ENCODE measurements around the gene CES5A. TPM values are rescaled to one million over a fixed set of nuclear protein-coding genes. Genes with fewer than 3 reads are reported as not detected.

The CES5A gene
- total RNA-seq, 1 donor from 2014 or later, result not detected

- TF ChIP-seq CTCF (IDR thresholded peaks at IDR 0.05), result no peak
- Mint-ChIP-seq H3K4me3 (ENCODE audit: unreplicated experiment) (no peak overlapping the region), H3K36me3 (ENCODE audit: low read depth) (no peaks in the 10 kb centered on the region), H3K9me3 (ENCODE audit: low read depth) (no peaks in the 10 kb centered on the region), H3K27me3 (ENCODE audit: low read depth) (peaks cover 3% of the 10 kb centered on the region), H3K4me1 (ENCODE audit: low read depth) (no peaks in the 10 kb centered on the region), H3K27ac (ENCODE audit: unreplicated experiment) (no peak overlapping the region)
- DNase-seq (ENCODE audit: low spot score), result no peak
These were observed 1.7 kb upstream of the CES5A start for GRCh38 chr16:55876854-55877253.

GRCh38 chr16:55873122-55873521, 2.1 kb downstream of the CES5A start:
- Mint-ChIP-seq H3K4me1 (ENCODE audit: low read depth) (no peaks in the 10 kb centered on the region), H3K27me3 (ENCODE audit: low read depth) (peaks cover 6% of the 10 kb centered on the region), H3K27ac (ENCODE audit: unreplicated experiment) (no peak overlapping the region), H3K4me3 (ENCODE audit: unreplicated experiment) (no peak overlapping the region), H3K9me3 (ENCODE audit: low read depth) (no peaks in the 10 kb centered on the region), H3K36me3 (ENCODE audit: low read depth) (no peaks in the 10 kb centered on the region)
- TF ChIP-seq CTCF (IDR thresholded peaks at IDR 0.05), result no peak
- DNase-seq (ENCODE audit: low spot score), result no peak

- no peak for DNase-seq (ENCODE audit: low spot score)
- no peak for TF ChIP-seq CTCF (IDR thresholded peaks at IDR 0.05)
- Mint-ChIP-seq H3K4me3 (ENCODE audit: unreplicated experiment) (no peak overlapping the region), H3K4me1 (ENCODE audit: low read depth) (no peaks in the 10 kb centered on the region), H3K27me3 (ENCODE audit: low read depth) (peaks cover 6% of the 10 kb centered on the region), H3K36me3 (ENCODE audit: low read depth) (no peaks in the 10 kb centered on the region), H3K9me3 (ENCODE audit: low read depth) (no peaks in the 10 kb centered on the region), H3K27ac (ENCODE audit: unreplicated experiment) (no peak overlapping the region)
These were observed 3.0 kb downstream of the CES5A start for GRCh38 chr16:55872130-55872529.

- no peak for TF ChIP-seq CTCF (IDR thresholded peaks at IDR 0.05)
- no peaks in the 10 kb centered on the region for H3K36me3 Mint-ChIP-seq (ENCODE audit: low read depth)
- no peak overlapping the region for H3K27ac Mint-ChIP-seq (ENCODE audit: unreplicated experiment)
- peaks cover 6% of the 10 kb centered on the region for H3K27me3 Mint-ChIP-seq (ENCODE audit: low read depth)
- DNase-seq (ENCODE audit: low spot score), result no peak
- H3K4me3 Mint-ChIP-seq (ENCODE audit: unreplicated experiment), result no peak overlapping the region
- H3K4me1 Mint-ChIP-seq (ENCODE audit: low read depth), result no peaks in the 10 kb centered on the region
- no peaks in the 10 kb centered on the region for H3K9me3 Mint-ChIP-seq (ENCODE audit: low read depth)
These were observed 3.6 kb downstream of the CES5A start for GRCh38 chr16:55871411-55872038.

- H3K27me3 Mint-ChIP-seq (ENCODE audit: low read depth), result peaks cover 3% of the 10 kb centered on the region
- no peaks in the 10 kb centered on the region for H3K36me3 Mint-ChIP-seq (ENCODE audit: low read depth)
- H3K9me3 Mint-ChIP-seq (ENCODE audit: low read depth), result no peaks in the 10 kb centered on the region
- TF ChIP-seq CTCF (IDR thresholded peaks at IDR 0.05), result no peak
- no peak overlapping the region for H3K4me3 Mint-ChIP-seq (ENCODE audit: unreplicated experiment)
- DNase-seq (ENCODE audit: low spot score), result no peak
- no peak overlapping the region for H3K27ac Mint-ChIP-seq (ENCODE audit: unreplicated experiment)
- H3K4me1 Mint-ChIP-seq (ENCODE audit: low read depth), result no peaks in the 10 kb centered on the region
These were observed 6.2 kb downstream of the CES5A start for GRCh38 chr16:55868980-55869379.

Data from chondrocyte (in vitro differentiated cells).